Lower leg skin (tissue), 3 donors: ENCODE results near the gene UMODL1.

ENCODE experiments used
- CTCF ChIP-seq, 3 donors: fragments of 450-650 bp; IDR thresholded peaks; one replicate each; pipeline ENCODE4 v1.5.1; 2016; ENCODE audit warnings: antibody characterized with exemption in 3 of 3, mild to moderate bottlenecking in 3 of 3, moderate library complexity in 2 of 3
- POLR2A ChIP-seq, 2 donors: fragments of 450-650 bp; IDR thresholded peaks; one replicate each; pipeline ENCODE4 v1.6.1; 2016 to 2017; ENCODE audit warnings: antibody characterized with exemption in 2 of 2, mild to moderate bottlenecking in 1 of 2, moderate library complexity in 1 of 2

DNA sequence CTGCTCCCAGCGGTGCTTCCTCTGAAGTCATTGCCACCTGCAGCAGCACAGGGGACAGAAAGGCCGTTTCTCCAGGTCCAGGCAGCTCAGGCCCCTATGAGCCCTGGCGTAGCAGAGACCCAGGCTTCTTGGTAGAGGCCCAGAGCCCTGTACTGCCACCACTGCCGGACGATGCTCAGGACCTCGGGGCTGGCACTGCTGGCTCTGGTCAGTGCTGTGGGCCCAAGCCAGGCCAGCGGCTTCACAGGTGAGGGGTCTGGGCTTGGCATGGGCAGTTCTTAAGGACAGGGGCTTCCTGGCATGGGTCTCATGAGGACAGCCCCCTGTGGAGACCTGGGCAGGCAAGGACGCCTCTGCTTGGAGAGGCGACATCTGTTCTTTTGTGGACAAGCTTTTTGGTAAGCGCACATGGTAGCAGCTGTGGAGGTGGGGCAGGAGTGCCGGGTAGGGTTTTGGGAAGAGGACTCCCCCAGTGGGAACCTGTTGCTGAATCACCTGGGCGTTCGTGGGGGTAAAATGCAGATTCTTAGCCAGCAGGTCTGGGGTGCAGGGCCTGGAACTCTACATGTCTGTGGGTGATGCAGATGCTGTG, at the start of gene UMODL1:
- TF ChIP-seq CTCF (IDR thresholded peaks at IDR 0.05) (no peak), POLR2A (IDR thresholded peaks at IDR 0.05) (no peak)
